ENCODE data around the gene TNFSF18. TPM values are rescaled to one million over a fixed set of nuclear protein-coding genes. Genes with fewer than 3 reads are reported as not detected.

The TNFSF18 gene
- total RNA-seq, 2 experiments from 2014 or later, result not detected

Other genes starting within 250 kb of the TNFSF18 start
- 10 to 100 TPM; 22.3 to 23.6 TPM for gene TNFSF4, start 156.4 kb upstream of the TNFSF18 start, total RNA-seq

Measured in activated CD8-positive, alpha-beta memory T cell treated with anti-CD3 and anti-CD28 coated beads for 36 hours (primary cell).